Tibial artery (tissue), 4 donors: ENCODE results near the gene UNC93B1.
"Not testable (repeated sequence)": the region's sequence is repeated elsewhere in the genome, so short reads cannot be mapped to it uniquely, and the experiment has no call there.

ENCODE experiments used
- DNase-seq, 2 donors: peaks; one replicate each; pipeline ENCODE4 v3.0.0-alpha.2; 2019
- H3K27ac ChIP-seq, 2 donors: fragments of 200-600 bp; sonication (generic) in 1 of 2; 1 replicate in 1 of 2; 2 replicates in 1 of 2; pipeline ENCODE4 v1.5.1; 2018 to 2019; ENCODE audit warnings: mild to moderate bottlenecking in 1 of 2
- H3K27me3 ChIP-seq, 2 donors: fragments of 200-600 bp; sonication (generic) in 1 of 2; one replicate each; pipeline versions ENCODE4 v1.5.1 to v1.6.0; 2016 to 2019
- H3K36me3 ChIP-seq, 3 donors: fragments of 200-600 bp; sonication (generic) in 2 of 3; one replicate each; pipeline ENCODE4 v1.5.1; 2016 to 2019; ENCODE audit warnings: mild to moderate bottlenecking in 2 of 3
- H3K4me1 ChIP-seq, 4 donors: fragments of 200-600 bp; sonication (generic) in 2 of 4; 1 replicate in 3 of 4; 2 replicates in 1 of 4; pipeline ENCODE4 v1.5.1; 2016 to 2019
- H3K4me3 ChIP-seq, 2 donors: fragments of 200-600 bp; sonication (generic) in 1 of 2; 1 replicate in 1 of 2; 2 replicates in 1 of 2; pipeline ENCODE4 v1.5.1; 2018 to 2019; ENCODE audit warnings: mild to moderate bottlenecking in 2 of 2
- H3K9me3 ChIP-seq, 3 donors: fragments of 200-600 bp; sonication (generic) in 1 of 3; one replicate each; pipeline ENCODE4 v1.5.1; 2016 to 2019
- intact Hi-C: fragments of 100-400 bp; cut with DNase I; formaldehyde crosslinking; loops from one replicate; pipeline ENCODE4 v1.15.0; 2023; ENCODE audit warnings: low total_unique reads
- TF ChIP-seq, protein P1 (sequence below), 2 experiments: fragments of 200-600 bp in 1 of 2; fragments of 450-650 bp in 1 of 2; IDR thresholded peaks; one replicate each; pipeline ENCODE4 v1.5.1; 2017 to 2019; ENCODE audit warnings: antibody characterized with exemption in 2 of 2, mild to moderate bottlenecking in 1 of 2, moderate library complexity in 1 of 2

Gene UNC93B1

DNA sequence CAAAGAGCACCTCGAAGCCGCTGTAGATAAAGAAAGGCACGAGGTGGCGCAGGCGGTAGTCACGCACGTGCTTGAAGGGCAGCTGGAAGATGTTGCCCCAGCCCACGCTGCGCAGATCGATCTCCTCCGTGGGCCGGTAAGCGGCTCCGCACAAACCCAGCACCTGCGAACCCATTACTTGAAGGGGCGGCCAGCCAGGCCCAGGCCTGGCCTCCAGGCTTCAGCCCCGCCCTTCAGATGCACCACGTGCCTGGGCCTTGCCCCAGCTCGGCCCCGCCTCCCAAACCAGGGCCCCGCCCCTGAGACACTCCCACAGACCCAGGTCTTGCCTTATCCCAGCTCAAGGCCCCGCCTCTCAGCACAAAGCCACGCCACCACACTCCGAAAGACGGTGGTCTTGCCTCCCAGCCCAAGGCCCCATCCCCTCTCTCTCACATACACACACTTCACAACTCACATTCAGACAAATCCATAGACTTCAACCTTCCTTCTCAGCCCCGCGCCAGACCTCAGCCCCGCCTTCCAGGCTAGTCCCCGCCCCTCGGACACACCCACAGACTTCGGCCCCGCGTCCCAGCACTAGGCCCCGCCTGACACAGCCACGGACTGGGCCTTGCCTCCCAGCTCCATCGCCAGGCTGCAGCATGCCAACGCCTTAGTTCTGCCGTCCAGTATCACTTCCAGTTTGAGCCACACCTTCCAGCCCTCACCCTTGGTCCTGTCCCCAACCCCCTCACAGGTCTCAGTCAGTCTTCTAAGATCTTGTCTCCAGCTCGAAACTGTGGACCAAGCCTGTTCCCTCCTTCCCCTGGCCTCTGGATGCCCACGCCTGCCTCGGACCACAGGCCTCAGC lies 7.0 kb downstream of the UNC93B1 start:
- H3K4me1 ChIP-seq = peaks cover 0 to 4% (median under 1%) of the 10 kb centered on the region in 4 donors
- no peak overlapping the region for H3K4me3 ChIP-seq
- peaks cover 0 to under 1% of the 10 kb centered on the region in 2 donors for H3K27me3 ChIP-seq
- H3K27ac ChIP-seq = no peak overlapping the region
- no peaks in the 10 kb centered on the region for H3K9me3 ChIP-seq
- TF ChIP-seq, protein P1, sequence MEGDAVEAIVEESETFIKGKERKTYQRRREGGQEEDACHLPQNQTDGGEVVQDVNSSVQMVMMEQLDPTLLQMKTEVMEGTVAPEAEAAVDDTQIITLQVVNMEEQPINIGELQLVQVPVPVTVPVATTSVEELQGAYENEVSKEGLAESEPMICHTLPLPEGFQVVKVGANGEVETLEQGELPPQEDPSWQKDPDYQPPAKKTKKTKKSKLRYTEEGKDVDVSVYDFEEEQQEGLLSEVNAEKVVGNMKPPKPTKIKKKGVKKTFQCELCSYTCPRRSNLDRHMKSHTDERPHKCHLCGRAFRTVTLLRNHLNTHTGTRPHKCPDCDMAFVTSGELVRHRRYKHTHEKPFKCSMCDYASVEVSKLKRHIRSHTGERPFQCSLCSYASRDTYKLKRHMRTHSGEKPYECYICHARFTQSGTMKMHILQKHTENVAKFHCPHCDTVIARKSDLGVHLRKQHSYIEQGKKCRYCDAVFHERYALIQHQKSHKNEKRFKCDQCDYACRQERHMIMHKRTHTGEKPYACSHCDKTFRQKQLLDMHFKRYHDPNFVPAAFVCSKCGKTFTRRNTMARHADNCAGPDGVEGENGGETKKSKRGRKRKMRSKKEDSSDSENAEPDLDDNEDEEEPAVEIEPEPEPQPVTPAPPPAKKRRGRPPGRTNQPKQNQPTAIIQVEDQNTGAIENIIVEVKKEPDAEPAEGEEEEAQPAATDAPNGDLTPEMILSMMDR (IDR thresholded peaks at IDR 0.05) = no peak
- peaks cover 0 to 24% (median 6%) of the 10 kb centered on the region in 3 donors for H3K36me3 ChIP-seq
- intact Hi-C loops = no loop called here
- peak in 1 of 2 donors; percentile 63 for DNase-seq

- H3K27ac ChIP-seq = no peak overlapping the region
- DNase-seq = peak in 1 of 2 donors; percentile 48
- no peak overlapping the region for H3K4me3 ChIP-seq
- TF ChIP-seq, protein P1 (IDR thresholded peaks at IDR 0.05) = no peak
- peaks cover 0 to 11% (median 7%) of the 10 kb centered on the region in 4 donors for H3K4me1 ChIP-seq
- H3K27me3 ChIP-seq = peaks cover 0 to 8% of the 10 kb centered on the region in 2 donors
- H3K36me3 ChIP-seq = peaks cover 0 to 24% (median 6%) of the 10 kb centered on the region in 3 donors
- no peaks in the 10 kb centered on the region for H3K9me3 ChIP-seq
- intact Hi-C loops = no loop called here
These were observed 7.8 kb downstream of the UNC93B1 start for GRCh38 chr11:67996051-67996450.

- intact Hi-C loops = not testable (repeated sequence)
- peak in 1 of 2 donors; percentile 20 for DNase-seq
These were observed 8.3 kb downstream of the UNC93B1 start for GRCh38 chr11:67995579-67995978.

DNA sequence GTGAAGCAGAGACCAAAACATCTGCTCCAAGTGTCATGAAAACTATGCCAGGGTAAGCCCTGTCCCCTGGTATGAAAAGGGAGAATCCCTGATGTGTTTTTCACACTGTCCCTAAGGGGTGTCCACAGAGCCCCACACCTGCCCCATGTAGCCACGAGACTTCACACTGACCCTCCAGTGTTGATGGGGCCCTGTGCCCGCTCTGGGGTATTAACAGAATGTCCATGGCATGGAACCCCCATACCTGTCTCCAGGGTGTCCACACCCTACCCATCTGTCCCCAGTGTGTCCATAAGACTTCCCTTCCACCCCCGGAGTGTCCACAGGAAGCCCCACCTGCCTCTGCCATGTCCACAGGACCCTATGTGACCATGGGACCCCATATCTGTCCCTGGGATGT lies 8.8 kb downstream of the UNC93B1 start:
- peaks cover 0 to 13% of the 10 kb centered on the region in 2 donors for H3K27me3 ChIP-seq
- intact Hi-C loops, H3K27ac ChIP-seq, H3K9me3 ChIP-seq, H3K4me3 ChIP-seq: not testable (repeated sequence)
- H3K4me1 ChIP-seq = peaks cover 0 to 14% (median 10%) of the 10 kb centered on the region in 4 donors
- peaks cover 0 to 24% (median 6%) of the 10 kb centered on the region in 3 donors for H3K36me3 ChIP-seq
- peak in 1 of 2 donors; percentile 33 for DNase-seq

More at GRCh38 chr11:67995579-67995978, 8.3 kb downstream of the UNC93B1 start:
- H3K9me3 ChIP-seq, H3K4me3 ChIP-seq, H3K27ac ChIP-seq: not testable (repeated sequence)
- H3K36me3 ChIP-seq = peaks cover 0 to 24% (median 6%) of the 10 kb centered on the region in 3 donors
- peaks cover 0 to 14% (median 10%) of the 10 kb centered on the region in 4 donors for H3K4me1 ChIP-seq
- peaks cover 0 to 13% of the 10 kb centered on the region in 2 donors for H3K27me3 ChIP-seq

DNA sequence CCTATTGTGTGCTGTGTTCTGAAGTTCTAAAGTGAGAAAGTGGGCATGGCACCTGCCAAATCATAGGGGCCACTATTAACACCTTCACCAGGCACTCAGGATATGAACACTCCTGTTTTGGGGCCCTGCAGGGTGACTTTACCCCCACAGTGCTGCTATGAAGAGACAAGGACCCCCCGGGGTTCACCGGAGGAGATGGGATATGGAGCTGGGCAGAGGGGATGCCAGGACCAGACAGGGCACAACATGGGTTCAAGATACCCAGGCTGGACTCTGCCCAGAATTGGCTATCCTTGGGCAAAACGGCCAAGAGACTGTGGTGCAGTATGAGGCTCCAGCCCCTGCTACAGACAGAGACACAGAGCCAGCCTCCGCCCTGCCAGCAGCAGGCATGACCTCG lies 9.5 kb downstream of the UNC93B1 start:
- H3K36me3 ChIP-seq = peaks cover 0 to 23% (median 6%) of the 10 kb centered on the region in 3 donors
- H3K9me3 ChIP-seq, H3K27ac ChIP-seq, H3K4me3 ChIP-seq, intact Hi-C loops: not testable (repeated sequence)
- peaks cover 0 to 14% (median 10%) of the 10 kb centered on the region in 4 donors for H3K4me1 ChIP-seq
- H3K27me3 ChIP-seq = peaks cover 0 to 13% of the 10 kb centered on the region in 2 donors
- DNase-seq = peak in 1 of 2 donors; percentile 49

DNA sequence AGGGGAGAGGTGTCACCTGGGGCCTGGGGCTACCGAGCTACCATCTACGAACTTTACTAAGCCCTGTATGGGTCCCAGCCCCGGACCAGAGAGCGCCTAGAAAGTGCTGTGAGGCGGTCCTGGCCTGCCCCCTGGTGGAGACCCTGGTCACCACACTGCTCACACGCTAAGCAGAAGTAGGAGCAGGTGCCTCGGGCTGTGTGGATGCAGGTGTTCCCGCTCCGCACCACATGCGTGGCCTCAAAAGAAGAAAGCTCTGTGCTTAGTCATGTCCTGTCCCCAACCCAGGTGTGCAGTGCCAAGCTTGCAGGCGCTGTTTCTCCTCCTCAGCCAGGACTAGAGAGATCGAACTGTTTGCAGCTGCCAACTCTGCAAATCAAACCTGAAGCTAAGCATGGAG lies 10.1 kb downstream of the UNC93B1 start:
- Histone ChIP-seq H3K36me3 (peaks cover 0 to 20% (median 6%) of the 10 kb centered on the region in 3 donors), H3K27me3 (peaks cover 0 to 13% of the 10 kb centered on the region in 2 donors), H3K4me1 (peaks cover 0 to 14% (median 10%) of the 10 kb centered on the region in 4 donors)
- peak in 1 of 2 donors; percentile 64 for DNase-seq
- H3K4me3 ChIP-seq, H3K27ac ChIP-seq, intact Hi-C loops, H3K9me3 ChIP-seq: not testable (repeated sequence)
- TF ChIP-seq, protein P1 (IDR thresholded peaks at IDR 0.05) = peak; percentile 49 to 54

DNA sequence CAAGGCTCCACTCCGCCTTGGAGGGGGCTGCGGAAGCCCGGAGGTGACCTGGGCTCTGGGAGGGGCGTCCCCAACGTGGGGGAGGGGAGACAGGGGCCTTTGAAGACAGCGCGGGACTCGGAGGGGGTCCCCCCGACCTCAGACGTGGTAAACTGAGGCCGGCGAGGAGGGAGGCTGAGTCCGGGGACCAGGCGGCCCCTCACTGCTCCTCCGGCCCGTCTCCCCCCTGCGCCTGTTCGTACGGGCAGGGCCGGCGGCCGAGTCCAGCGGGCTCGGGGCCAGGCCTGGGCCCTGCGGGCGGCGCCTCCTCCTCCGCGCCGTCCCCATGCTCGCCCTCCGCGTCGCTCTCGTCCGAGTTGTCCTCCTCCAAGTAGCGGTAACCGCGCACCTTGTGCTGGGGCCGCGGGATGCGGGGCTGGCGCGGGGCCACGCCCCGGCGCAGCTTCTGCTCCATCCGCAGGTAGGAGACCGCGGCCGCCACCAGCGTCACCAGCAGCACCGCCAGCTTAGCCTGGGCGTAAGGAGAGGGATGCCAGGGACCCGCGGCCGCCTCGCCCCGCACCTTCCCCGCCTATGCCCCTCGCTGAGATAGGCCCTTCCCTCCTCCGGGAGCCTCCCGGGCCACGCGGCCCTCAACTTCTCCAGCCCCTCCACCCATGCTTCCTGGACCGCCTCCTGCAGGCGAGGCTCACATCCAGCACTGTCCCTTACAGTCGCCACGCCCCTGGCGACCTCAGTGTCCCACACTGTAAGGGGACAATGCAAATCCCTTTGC lies 12.4 kb downstream of the UNC93B1 start:
- Histone ChIP-seq H3K36me3 (peaks cover 0 to 13% (median 5%) of the 10 kb centered on the region in 3 donors), H3K4me1 (peaks cover 0 to 12% (median 10%) of the 10 kb centered on the region in 4 donors), H3K27me3 (peaks cover 0 to 13% of the 10 kb centered on the region in 2 donors), H3K4me3 (peak overlapping the region in 1 of 2 donors; percentile 31)
- H3K9me3 ChIP-seq, H3K27ac ChIP-seq, intact Hi-C loops: not testable (repeated sequence)
- peak in 1 of 2 donors; percentile 57 for DNase-seq

DNA sequence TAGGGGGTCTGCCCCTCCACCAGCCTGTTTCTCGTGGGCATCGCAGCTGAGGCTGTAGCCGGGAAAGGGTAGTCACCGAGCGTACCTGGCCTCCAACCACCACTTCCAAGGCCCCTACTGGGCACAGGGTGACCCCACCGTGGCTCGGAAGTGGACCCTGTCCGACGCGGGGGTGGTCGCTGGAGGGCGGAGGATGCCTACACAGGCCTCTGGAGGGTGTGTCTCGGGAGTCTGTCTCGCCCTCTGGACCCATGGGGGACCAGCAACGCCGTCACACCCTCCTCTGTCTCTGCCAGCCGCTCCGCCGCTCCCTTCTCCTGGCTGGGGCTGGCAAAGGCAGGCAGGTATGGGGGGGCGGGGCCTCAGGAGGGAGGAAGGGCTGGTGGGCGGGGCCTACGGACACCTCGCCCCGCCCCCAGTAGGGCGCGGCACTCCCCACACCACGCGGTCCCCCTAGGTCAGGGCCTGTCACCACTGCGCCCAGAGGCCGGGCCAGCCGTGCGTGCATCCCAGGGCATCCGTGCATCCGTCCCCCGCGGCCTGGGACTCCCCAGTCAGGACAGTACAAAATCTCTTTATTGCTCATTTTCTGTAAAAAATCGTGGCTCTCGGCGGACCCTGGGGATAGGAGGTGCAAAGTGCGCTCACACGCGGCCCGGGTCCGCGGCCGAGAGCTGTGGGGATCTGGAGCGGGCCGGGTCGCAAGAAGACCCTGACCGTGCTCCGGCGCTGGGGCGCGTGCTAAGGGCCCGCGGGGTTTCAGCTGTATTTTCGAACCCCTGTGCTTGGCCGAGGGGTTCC lies 13.2 kb downstream of the UNC93B1 start:
- peaks cover 0 to 12% (median 10%) of the 10 kb centered on the region in 4 donors for H3K4me1 ChIP-seq
- H3K27me3 ChIP-seq = peaks cover 0 to 13% of the 10 kb centered on the region in 2 donors
- H3K9me3 ChIP-seq, H3K36me3 ChIP-seq, H3K27ac ChIP-seq, intact Hi-C loops: not testable (repeated sequence)
- peak overlapping the region in 1 of 2 donors; percentile 31 for H3K4me3 ChIP-seq
- DNase-seq = peak in 1 of 2 donors; percentile 39

GRCh38 chr11:67985302-67985701 lies 18.6 kb downstream of the UNC93B1 start:
- H3K4me3 ChIP-seq, H3K9me3 ChIP-seq, H3K27ac ChIP-seq, DNase-seq, H3K36me3 ChIP-seq, H3K4me1 ChIP-seq, intact Hi-C loops: not testable (repeated sequence)
- H3K27me3 ChIP-seq = peaks cover 0 to 16% of the 10 kb centered on the region in 2 donors
